NCI-H146 (cell line): ENCODE results near the gene PATL2.
"Not testable (repeated sequence)": the region's sequence is repeated elsewhere in the genome, so short reads cannot be mapped to it uniquely, and the experiment has no call there.

ENCODE experiments used
- DNase-seq: peaks from one replicate; lab custom pipeline; 2025; lab: John Stamatoyannopoulos, UW

Gene PATL2

GRCh38 chr15:44647036-44647435 lies 64.1 kb downstream of the PATL2 start:
- DNase-seq = no peak

GRCh38 chr15:44646460-44646859 lies 64.7 kb downstream of the PATL2 start:
- DNase-seq = no peak

DNA sequence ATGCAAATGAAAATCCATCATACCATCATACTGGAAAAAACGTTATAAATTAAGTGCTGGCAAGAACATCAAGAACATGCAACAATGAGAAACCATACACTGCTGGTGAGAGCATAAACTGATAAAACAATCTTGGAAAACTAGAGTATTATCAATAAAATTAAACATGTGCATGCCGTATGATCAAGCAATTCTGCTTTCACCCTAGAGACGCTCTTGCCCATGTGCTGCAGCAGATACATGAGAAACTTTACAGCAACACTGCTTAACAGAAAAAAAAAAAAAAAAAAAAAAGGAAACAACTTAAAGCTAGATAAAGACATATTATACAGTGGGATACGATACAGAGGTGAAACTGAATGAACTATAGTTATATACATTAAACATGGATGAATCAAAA lies 69.5 kb downstream of the PATL2 start:
- no peak for DNase-seq

- DNase-seq = no peak
Measured at GRCh38 chr15:44636976-44637375, 74.1 kb downstream of the PATL2 start.

DNA sequence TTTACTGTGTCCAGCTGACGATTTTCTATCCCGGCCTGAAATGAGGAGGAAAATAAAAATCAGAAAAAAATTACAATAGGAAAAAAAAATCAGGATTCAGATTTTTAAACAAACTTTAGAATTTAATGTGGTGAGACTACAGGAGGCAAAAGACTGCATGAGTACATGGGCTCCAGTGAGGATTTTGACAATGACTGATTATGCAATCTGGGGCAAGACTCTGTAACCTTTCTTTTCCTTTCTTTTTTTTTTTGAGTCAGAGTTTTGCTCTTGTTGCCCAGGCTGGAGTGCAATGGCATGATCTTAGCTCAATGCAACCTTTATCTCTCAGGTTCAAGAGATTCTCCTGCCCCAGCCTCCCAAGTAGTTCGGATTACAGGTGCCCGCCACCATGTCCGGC lies 77.5 kb downstream of the PATL2 start:
- no peak for DNase-seq

- not testable (repeated sequence) for DNase-seq
Measured at GRCh38 chr15:44625286-44625685, 85.8 kb downstream of the PATL2 start.

DNA sequence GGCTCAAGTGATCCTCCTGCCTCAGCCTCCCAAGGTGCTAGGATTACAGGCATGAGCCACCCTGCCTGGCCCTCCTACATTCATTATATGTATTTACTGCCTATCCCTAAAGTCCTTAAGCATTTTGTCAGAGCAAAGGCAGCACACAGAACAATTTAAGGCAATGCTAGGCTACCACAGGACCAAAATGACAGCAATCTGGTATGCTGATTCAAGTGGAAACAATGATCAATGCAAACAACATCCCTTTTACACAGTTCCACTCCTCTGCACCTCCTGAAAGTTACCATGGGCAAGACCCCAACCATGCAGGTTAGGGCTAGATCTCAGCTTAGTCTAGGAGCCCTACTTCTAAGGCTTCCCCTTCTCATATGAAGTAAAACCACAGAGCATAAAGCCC lies 87.9 kb downstream of the PATL2 start:
- no peak for DNase-seq

DNA sequence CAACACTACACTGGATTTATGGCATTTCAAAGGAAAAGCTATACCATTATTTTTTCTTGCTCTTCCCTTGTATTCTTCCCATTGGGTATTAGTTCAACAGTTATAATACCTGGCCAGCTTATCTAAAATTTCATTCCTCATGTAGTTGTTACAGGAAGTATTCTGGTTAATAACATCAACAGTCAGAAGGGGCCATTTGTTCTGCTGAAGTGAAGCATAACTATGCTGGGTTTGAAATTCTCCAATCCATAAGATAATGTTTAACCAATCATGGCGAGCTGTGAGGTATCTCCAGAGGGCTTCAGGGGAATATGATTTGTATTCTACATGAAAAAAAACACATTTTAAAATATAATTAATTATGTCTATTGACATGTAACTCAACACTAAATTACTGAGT lies 91.0 kb downstream of the PATL2 start:
- no peak for DNase-seq

GRCh38 chr15:44616974-44617373 lies 94.1 kb downstream of the PATL2 start:
- no peak for DNase-seq
